H1 (cell line): Measurements from ENCODE around the gene TOMM40L. TPM values are rescaled to one million over a fixed set of nuclear protein-coding genes. Genes with fewer than 3 reads are reported as not detected.
A peak's percentile ranks its signal among the peaks of the same experiment; 100 is the strongest.

Experiments
- CTCF ChIA-PET: fragments of 300-600 bp; sonication (Branson Sonifier 250); formaldehyde crosslinking; loops from one replicate; lab custom pipeline; 2021; ENCODE audit not compliant: partially characterized antibody; lab: Charles Lee
- POLR2A ChIA-PET: fragments of 300-600 bp; sonication (Branson Sonifier 250); formaldehyde crosslinking; loops from one replicate; lab custom pipeline; 2021; ENCODE audit warnings: inconsistent platforms; ENCODE audit not compliant: partially characterized antibody; lab: Charles Lee
- DNase-seq, 2 experiments: peaks; one replicate each; pipeline versions ENCODE4 v3.0.0 to v3.0.0-alpha.2; 2010 to 2022; ENCODE audit warnings: low spot score in 2 of 2, low read depth in 1 of 2, mixed read lengths in 1 of 2
- FAIRE-seq: peaks from 2 replicates; lab custom pipeline; 2011; peaks lifted over from hg19 to GRCh38; lab: Jason Lieb, UNC
- H2AFZ ChIP-seq: 2 replicates; pipeline ENCODE4 v1.8.1; 2012; ENCODE audit warnings: low read length, inconsistent platforms
- H2AK5ac ChIP-seq: 2 replicates; pipeline ENCODE4 v1.6.1; 2013; ENCODE audit warnings: low read depth, low read length
- H2BK120ac ChIP-seq: replicated peaks from 2 replicates; pipeline ENCODE3; 2013; ENCODE audit warnings: low read depth, low read length, inconsistent platforms
- H2BK12ac ChIP-seq: 2 replicates; pipeline ENCODE4 v1.6.1; 2013; ENCODE audit warnings: low read depth, low read length
- H2BK15ac ChIP-seq: 2 replicates; pipeline ENCODE4 v1.6.1; 2013; ENCODE audit warnings: low read length
- H2BK20ac ChIP-seq: 2 replicates; pipeline ENCODE4 v1.6.1; 2013; ENCODE audit warnings: low read length
- H2BK5ac ChIP-seq: 2 replicates; pipeline ENCODE4 v1.6.1; 2013; ENCODE audit warnings: low read depth, low read length
- H3K14ac ChIP-seq: 2 replicates; pipeline ENCODE4 v1.6.1; 2013; ENCODE audit warnings: inconsistent platforms; ENCODE audit not compliant: insufficient read length
- H3K18ac ChIP-seq: 2 replicates; pipeline ENCODE4 v1.6.1; 2013; ENCODE audit warnings: low read length; ENCODE audit errors: extremely low read depth
- H3K23ac ChIP-seq: 2 replicates; pipeline ENCODE4 v1.6.1; 2013; ENCODE audit warnings: inconsistent platforms; ENCODE audit not compliant: insufficient read length
- H3K23me2 ChIP-seq: 2 replicates; pipeline ENCODE4 v1.6.1; 2013; ENCODE audit warnings: low read depth, low read length
- H3K27ac ChIP-seq: 2 replicates; pipeline ENCODE4 v1.6.1; 2011; ENCODE audit warnings: low read depth, low read length, inconsistent platforms
- H3K27me3 ChIP-seq, 4 experiments: replicated peaks in 1 of 4; 1 replicate in 1 of 4; 2 replicates in 3 of 4; pipeline versions ENCODE4 v1.6.1 to v1.8.1; 2011 to 2013; ENCODE audit warnings: low read length in 3 of 4, mild to moderate bottlenecking in 3 of 4, inconsistent platforms in 2 of 4, mixed read lengths in 2 of 4, moderate library complexity in 1 of 4; ENCODE audit not compliant: control insufficient read depth in 3 of 4, insufficient read depth in 3 of 4; ENCODE audit errors: extremely low read depth in 1 of 4
- H3K36me3 ChIP-seq, 4 experiments: 2 replicates each; pipeline versions ENCODE4 v1.6.1 to v1.8.1; 2011 to 2013; ENCODE audit warnings: mild to moderate bottlenecking in 4 of 4, low read length in 3 of 4, moderate library complexity in 2 of 4, control low read depth in 1 of 4, inconsistent platforms in 1 of 4; ENCODE audit not compliant: insufficient read depth in 4 of 4, control insufficient read depth in 2 of 4
- H3K4ac ChIP-seq: replicated peaks from 2 replicates; pipeline ENCODE3; 2013; ENCODE audit warnings: low read length, low read depth, mixed read lengths, inconsistent platforms; ENCODE audit not compliant: insufficient read length
- H3K4me1 ChIP-seq, 4 experiments: replicated peaks in 1 of 4; 1 replicate in 1 of 4; 2 replicates in 3 of 4; pipeline versions ENCODE4 v1.6.1 to v1.8.1; 2011 to 2013; ENCODE audit warnings: low read length in 3 of 4, inconsistent platforms in 2 of 4, mixed read lengths in 1 of 4; ENCODE audit not compliant: insufficient read depth in 4 of 4, control insufficient read depth in 3 of 4
- H3K4me2 ChIP-seq, 2 experiments: 2 replicates each; pipeline versions ENCODE4 v1.6.1 to v1.8.1; 2011 to 2013; ENCODE audit warnings: low read depth in 2 of 2, low read length in 2 of 2, control low read depth in 1 of 2, inconsistent platforms in 1 of 2, mild to moderate bottlenecking in 1 of 2; ENCODE audit not compliant: insufficient read depth in 1 of 2
- H3K4me3 ChIP-seq, 4 experiments: fragments of 200-600, 300-600 bp in 1 of 4; sonication (generic), shearing (Covaris generic), sonication (Bioruptor Twin) in 1 of 4; 2 replicates each; pipeline versions ENCODE4 v1.5.1 to v1.8.1; 2011 to 2016; ENCODE audit warnings: low read length in 4 of 4, low read depth in 3 of 4, control low read depth in 2 of 4, inconsistent platforms in 2 of 4, mild to moderate bottlenecking in 2 of 4, mixed read lengths in 1 of 4, moderate library complexity in 1 of 4; ENCODE audit not compliant: insufficient read depth in 2 of 4; ENCODE audit errors: extremely low read depth in 1 of 4
- H3K56ac ChIP-seq: replicated peaks from 2 replicates; pipeline ENCODE3; 2013; ENCODE audit warnings: low read depth, mild to moderate bottlenecking, mixed read lengths, low read length, inconsistent platforms; ENCODE audit not compliant: insufficient read length
- H3K79me1 ChIP-seq: 2 replicates; pipeline ENCODE4 v1.6.1; 2013; ENCODE audit warnings: low read depth, low read length, control low read depth
- H3K79me2 ChIP-seq, 2 experiments: 2 replicates each; pipeline versions ENCODE4 v1.6.1 to v1.8.1; 2012 to 2013; ENCODE audit warnings: low read length in 2 of 2, mild to moderate bottlenecking in 2 of 2, inconsistent platforms in 1 of 2; ENCODE audit not compliant: insufficient read depth in 2 of 2, control insufficient read depth in 1 of 2
- H3K9ac ChIP-seq, 4 experiments: replicated peaks in 1 of 4; 1 replicate in 1 of 4; 2 replicates in 3 of 4; pipeline versions ENCODE4 v1.6.1 to v1.8.1; 2011 to 2013; ENCODE audit warnings: low read depth in 3 of 4, low read length in 3 of 4, control low read depth in 2 of 4, mild to moderate bottlenecking in 2 of 4, moderate library complexity in 2 of 4, inconsistent platforms in 1 of 4; ENCODE audit errors: extremely low read depth in 1 of 4
- H3K9me3 ChIP-seq, 2 experiments: 2 replicates each; pipeline versions ENCODE4 v1.6.1 to v1.8.1; 2012 to 2013; ENCODE audit warnings: mild to moderate bottlenecking in 2 of 2, moderate library complexity in 2 of 2, control low read depth in 1 of 2, inconsistent platforms in 1 of 2, low read depth in 1 of 2, low read length in 1 of 2, mixed read lengths in 1 of 2; ENCODE audit not compliant: insufficient read depth in 2 of 2
- H4K20me1 ChIP-seq, 2 experiments: replicated peaks in 1 of 2; 2 replicates each; pipeline versions ENCODE3 to v1.8.1; 2011 to 2013; ENCODE audit warnings: inconsistent platforms in 2 of 2, low read length in 2 of 2, mild to moderate bottlenecking in 1 of 2; ENCODE audit not compliant: insufficient read depth in 2 of 2, control insufficient read depth in 1 of 2
- H4K5ac ChIP-seq: 2 replicates; pipeline ENCODE4 v1.6.1; 2013; ENCODE audit warnings: low read length, low read depth, mixed read lengths, inconsistent platforms; ENCODE audit not compliant: insufficient read length
- H4K8ac ChIP-seq: 2 replicates; pipeline ENCODE4 v1.8.0; 2013; ENCODE audit warnings: mild to moderate bottlenecking, moderate library complexity, low read length, inconsistent platforms; ENCODE audit not compliant: insufficient read depth; ENCODE audit errors: extremely low read depth
- H4K91ac ChIP-seq: replicated peaks from 2 replicates; pipeline ENCODE3; 2013; ENCODE audit warnings: low read length, mixed read lengths, inconsistent platforms; ENCODE audit not compliant: insufficient read length
- CHD2 ChIP-seq: IDR thresholded peaks from 2 replicates; pipeline ENCODE4 v1.6.1; 2012; ENCODE audit warnings: low read length, improper control_type of control experiment
- CTCF ChIP-seq, 3 experiments: IDR thresholded peaks; 1 replicate in 2 of 3; 2 replicates in 1 of 3; pipeline versions ENCODE4 v1.5.1 to v1.6.1; 2011; ENCODE audit warnings: low read length in 3 of 3, mild to moderate bottlenecking in 3 of 3, inconsistent platforms in 2 of 3, low read depth in 1 of 3, moderate library complexity in 1 of 3; ENCODE audit not compliant: insufficient read depth in 1 of 3; ENCODE audit errors: control extremely low read depth in 1 of 3
- RAD21 ChIP-seq, 2 experiments: IDR thresholded peaks in 1 of 2; conservative IDR thresholded peaks in 1 of 2; 2 replicates each; pipeline ENCODE4 v1.6.1; 2011; ENCODE audit warnings: low read depth in 2 of 2, low read length in 2 of 2, improper control_type of control experiment in 1 of 2, inconsistent platforms in 1 of 2, mild to moderate bottlenecking in 1 of 2, moderate library complexity in 1 of 2
- WGBS, 2 experiments: shearing (Covaris generic) in 1 of 2; methylation state at CpG; one replicate each; pipeline versions ENCODE4 v1.1.6 to v1.1.7; 2013 to 2015; ENCODE audit warnings: low lambda C conversion rate in 2 of 2, mixed read lengths in 2 of 2, inconsistent platforms in 1 of 2, low coverage in 1 of 2, missing lambda C conversion rate in 1 of 2; ENCODE audit not compliant: insufficient replicate concordance in 2 of 2, insufficient coverage in 1 of 2, insufficient read length in 1 of 2; ENCODE audit errors: extremely low coverage in 1 of 2, missing lambda C conversion rate in 1 of 2; 5-methylcytosine and 5-hydroxymethylcytosine counted together
- polyA plus RNA-seq, 7 experiments: library from polyadenylated mRNA; depleted of rRNA in 3 of 7; stranded (reverse) in 5 of 7; unstranded in 2 of 7; fragments of >200 nt in 5 of 7; fragments of 200-250 nt in 2 of 7; gene quantifications; 1 replicate in 5 of 7; 2 replicates in 1 of 7; 4 replicates in 1 of 7; pipeline versions ENCODE4 v1.2.1 to v1.2.3, GENCODE V29; 2011 to 2013; ENCODE audit warnings: missing spikeins in 2 of 7, mixed read lengths in 2 of 7
- total RNA-seq: library from RNA; stranded (reverse); fragmentation: NEBNext Ultra II Directional; extraction: Animal tissue kit (Norgen Biotek cat#: 25700); gene quantifications from 2 replicates; pipeline ENCODE4 v1.2.1, GENCODE V29; 2021

TOMM40L gene
- total and polyA plus RNA-seq, 2 of the 8 experiments (the other 6 are each of a cell fraction or from before 2014, with no cell fraction given) = 11.4 to 15.0 TPM

- no peak overlapping the region for H3K18ac ChIP-seq
- no peak overlapping the region for H2BK120ac ChIP-seq
- H2AFZ ChIP-seq = no peak overlapping the region
- peaks cover 2 to 6% (median 4%) of the 10 kb centered on the region in 4 experiments for H3K4me1 ChIP-seq
- CTCF ChIA-PET = interaction anchor here (0.6 to 23.7 kb wide), 29 partner anchors 9 to 173 kb away, joined by 3 to 427 read pairs (median 9); partner anchors contain the start of genes ADAMTS4, CFAP126, FCER1G and NDUFS2
- H2BK15ac ChIP-seq = no peak overlapping the region
- no peak overlapping the region for H2BK20ac ChIP-seq
- H3K23ac ChIP-seq = no peak overlapping the region
- no peak overlapping the region for H2AK5ac ChIP-seq
- no peak overlapping the region for H4K91ac ChIP-seq
- H3K14ac ChIP-seq = no peak overlapping the region
- no peaks in the 10 kb centered on the region for H3K79me1 ChIP-seq
- TF ChIP-seq CTCF (IDR thresholded peaks at IDR 0.05; ENCODE audit: control extremely low read depth in 1 of 3, insufficient read depth in 1 of 3, low read depth in 1 of 3, low read length in 3 of 3) = peak in 2 of 3 experiments; percentile 25 to 51; a peak in 3 of 4 replicates
- TF ChIP-seq CHD2 = no peak
- TF ChIP-seq RAD21 (IDR thresholded peaks at IDR 0.05 in 1 of 2, conservative IDR thresholded peaks at IDR 0.05 in 1 of 2; ENCODE audit: low read depth in 2 of 2, low read length in 2 of 2) = peak; percentile 30 to 60
- TF ChIP-seq, all 59 proteins: peak for 2
- H3K27me3 ChIP-seq = no peaks in the 10 kb centered on the region
- H3K23me2 ChIP-seq = peaks cover 8% of the 10 kb centered on the region
- no peak overlapping the region for H3K4me2 ChIP-seq
- H3K79me2 ChIP-seq = no peaks in the 10 kb centered on the region
- H3K36me3 ChIP-seq = peaks cover 0 to 10% (median 8%) of the 10 kb centered on the region in 4 experiments; a peak in 5 of 8 replicates
- POLR2A ChIA-PET = interaction anchor here (0.7 to 1.8 kb wide), 6 partner anchors 11 to 157 kb away, joined by 3 to 6 read pairs (median 3); partner anchors contain the start of gene PCP4L1
- no peak overlapping the region for H4K5ac ChIP-seq
- WGBS, 2 experiments = 94% methylated on average over 3 of the region's 3 CpGs; no CpG with 5 or more reads in 1 of the 2 experiments
- DNase-seq (no peak), FAIRE-seq (no peak)
- H3K9ac ChIP-seq = no peak overlapping the region
- H2BK5ac ChIP-seq = no peak overlapping the region
- H3K4ac ChIP-seq = no peak overlapping the region
- H2BK12ac ChIP-seq = no peak overlapping the region
- no peaks in the 10 kb centered on the region for H4K20me1 ChIP-seq
- no peak overlapping the region for H3K4me3 ChIP-seq
- H4K8ac ChIP-seq = no peak overlapping the region
- H3K27ac ChIP-seq = no peak overlapping the region
- no peaks in the 10 kb centered on the region for H3K9me3 ChIP-seq
- no peak overlapping the region for H3K56ac ChIP-seq
Measured at GRCh38 chr1:161229896-161230295, 4.0 kb downstream of the TOMM40L start.
